ENCODE results near the gene POMT2. TPM values are rescaled to one million over a fixed set of nuclear protein-coding genes. Genes with fewer than 3 reads are reported as not detected.
A peak's percentile ranks its signal among the peaks of the same experiment; 100 is the strongest.

Gene POMT2
- polyA plus RNA-seq, 1 donor from 2014 or later: 2.3 TPM

DNA sequence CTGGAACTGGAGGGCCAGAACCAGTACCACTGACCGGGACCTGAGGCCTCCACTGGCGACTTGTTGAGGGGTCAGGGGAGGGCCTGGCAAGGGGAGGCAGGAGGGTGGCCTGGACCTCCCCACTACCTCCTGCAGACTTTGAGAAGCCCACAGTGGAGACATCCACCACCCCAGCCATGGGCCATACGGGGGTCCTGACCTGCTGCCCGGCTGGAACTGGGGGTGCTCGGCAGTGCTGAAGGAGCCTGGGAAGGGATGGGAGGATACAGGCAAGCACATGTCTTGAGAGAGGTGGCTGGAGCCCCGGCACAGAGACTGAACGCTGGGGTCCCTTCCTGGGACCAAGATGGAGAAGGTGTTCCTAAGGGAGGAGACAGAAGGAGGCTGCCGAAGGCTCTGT lies 64.0 kb downstream of the POMT2 start:
- peaks cover 8% of the 10 kb centered on the region for H3K27me3 Mint-ChIP-seq
- no peak overlapping the region for H3K27ac Mint-ChIP-seq
- peaks cover 0 to 2% (median 0%) of the 10 kb centered on the region in 3 donors for H3K4me1 Mint-ChIP-seq
- H3K36me3 Mint-ChIP-seq: peaks cover 5% of the 10 kb centered on the region
- no peak overlapping the region for H3K4me3 Mint-ChIP-seq
- H3K9me3 Mint-ChIP-seq: no peaks in the 10 kb centered on the region

GRCh38 chr14:77253333-77254190 lies 67.1 kb downstream of the POMT2 start:
- no peaks in the 10 kb centered on the region for H3K9me3 Mint-ChIP-seq
- peak overlapping the region in 1 of 3 donors; percentile 64 for H3K27ac Mint-ChIP-seq
- peaks cover 5% of the 10 kb centered on the region for H3K36me3 Mint-ChIP-seq
- peaks cover 1% of the 10 kb centered on the region for H3K27me3 Mint-ChIP-seq
- H3K4me3 Mint-ChIP-seq: no peak overlapping the region
- H3K4me1 Mint-ChIP-seq: no peaks in the 10 kb centered on the region

DNA sequence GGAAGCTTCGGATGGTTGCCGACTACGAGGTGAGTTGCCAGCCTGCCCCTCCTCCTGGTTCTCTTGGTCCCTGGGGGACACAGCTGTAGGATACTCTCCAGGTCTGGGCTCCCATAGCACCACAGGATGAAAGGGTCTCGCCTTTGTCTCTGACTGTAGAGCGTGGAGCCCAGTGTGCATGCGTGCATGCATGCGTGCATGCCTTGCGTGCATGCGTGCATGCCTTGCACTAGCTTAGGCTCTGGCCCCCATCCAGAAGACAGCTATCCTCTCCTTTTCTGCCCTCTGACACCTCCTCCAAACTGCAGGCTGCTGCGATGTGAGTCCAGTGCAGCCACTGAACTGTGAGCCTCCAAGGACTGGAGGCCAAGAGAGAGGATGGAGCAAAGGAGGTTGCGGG lies 68.8 kb downstream of the POMT2 start:
- peaks cover 1% of the 10 kb centered on the region for H3K27me3 Mint-ChIP-seq
- H3K27ac Mint-ChIP-seq: no peak overlapping the region
- peaks cover 2% of the 10 kb centered on the region for H3K36me3 Mint-ChIP-seq
- no peaks in the 10 kb centered on the region for H3K9me3 Mint-ChIP-seq
- H3K4me3 Mint-ChIP-seq: no peak overlapping the region
- H3K4me1 Mint-ChIP-seq: no peaks in the 10 kb centered on the region

DNA sequence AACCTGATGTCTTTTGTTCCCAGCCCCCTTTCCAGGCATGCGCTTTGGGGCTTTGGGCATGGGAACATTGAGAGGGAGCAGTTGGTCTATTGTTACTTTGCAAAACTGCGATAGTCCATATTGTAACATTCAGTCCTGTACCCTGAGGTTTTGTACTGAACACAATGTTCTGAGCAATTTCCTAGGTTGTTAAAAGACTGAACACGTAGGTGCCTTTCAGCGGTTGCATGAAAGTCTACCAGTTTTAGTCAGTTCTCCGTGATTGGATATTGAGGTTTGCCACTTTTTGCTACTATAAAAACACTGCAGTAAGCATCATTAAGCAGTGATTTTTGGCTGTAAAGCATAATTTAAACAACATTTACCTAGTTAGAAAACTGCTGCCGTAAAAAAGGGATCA lies 69.8 kb downstream of the POMT2 start:
- Mint-ChIP-seq H3K27ac (peak overlapping the region in 1 of 3 donors; percentile 67), H3K4me3 (no peak overlapping the region), H3K36me3 (peaks cover 2% of the 10 kb centered on the region), H3K27me3 (peaks cover 1% of the 10 kb centered on the region), H3K4me1 (no peaks in the 10 kb centered on the region), H3K9me3 (peaks cover 0 to 2% (median 0%) of the 10 kb centered on the region in 3 donors)

GRCh38 chr14:77249286-77249685 lies 71.4 kb downstream of the POMT2 start:
- H3K27me3 Mint-ChIP-seq: no peaks in the 10 kb centered on the region
- H3K36me3 Mint-ChIP-seq: peaks cover 2% of the 10 kb centered on the region
- peaks cover 0 to 4% (median 0%) of the 10 kb centered on the region in 3 donors for H3K9me3 Mint-ChIP-seq
- no peak overlapping the region for H3K27ac Mint-ChIP-seq
- H3K4me1 Mint-ChIP-seq: peaks cover 0 to 7% (median 4%) of the 10 kb centered on the region in 3 donors
- no peak overlapping the region for H3K4me3 Mint-ChIP-seq

DNA sequence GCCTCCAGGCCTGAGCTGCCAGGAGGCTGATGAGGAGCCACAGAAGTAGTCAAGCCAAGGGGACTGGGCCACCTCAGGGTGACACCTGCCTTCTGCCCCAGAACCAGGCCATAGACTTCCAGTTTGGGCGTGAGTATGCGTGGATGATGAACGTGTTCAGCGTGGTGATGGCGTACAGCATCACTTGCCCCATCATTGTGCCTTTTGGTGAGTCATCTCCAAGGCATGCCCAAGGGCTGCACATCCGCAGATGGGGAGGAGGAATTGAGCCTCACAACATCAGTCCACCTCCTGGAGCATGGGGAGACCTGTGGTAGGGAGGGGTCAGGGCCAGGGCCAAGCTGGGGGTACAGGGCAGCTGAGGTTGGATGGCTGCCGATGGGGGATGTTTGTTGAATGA lies 72.0 kb downstream of the POMT2 start:
- Mint-ChIP-seq H3K4me3 (no peak overlapping the region), H3K9me3 (peaks cover 0 to 4% (median 0%) of the 10 kb centered on the region in 3 donors), H3K36me3 (peaks cover under 1% of the 10 kb centered on the region), H3K4me1 (peaks cover 3 to 11% (median 10%) of the 10 kb centered on the region in 3 donors), H3K27me3 (no peaks in the 10 kb centered on the region), H3K27ac (no peak overlapping the region)

DNA sequence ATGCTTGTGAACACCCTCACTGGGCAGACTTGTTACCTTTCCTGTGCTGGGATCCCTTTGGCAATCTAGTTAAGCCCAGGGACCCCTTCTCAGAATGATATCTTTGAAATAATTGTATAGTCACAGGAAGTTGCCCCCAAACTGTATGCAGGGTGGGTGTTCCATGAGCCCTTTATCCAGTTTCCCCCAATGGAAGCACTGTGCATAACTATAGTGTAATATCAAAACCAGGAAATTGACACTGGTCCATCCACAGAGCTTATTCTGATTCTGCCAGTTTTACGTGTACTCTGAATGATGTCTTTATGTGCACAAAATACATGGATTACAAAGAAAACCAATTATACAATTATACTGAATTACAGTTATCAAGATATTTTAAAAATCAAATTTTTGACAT lies 73.9 kb downstream of the POMT2 start:
- H3K9me3 Mint-ChIP-seq: peaks cover 0 to 4% (median 0%) of the 10 kb centered on the region in 3 donors
- no peak overlapping the region for H3K27ac Mint-ChIP-seq
- no peak overlapping the region for H3K4me3 Mint-ChIP-seq
- H3K36me3 Mint-ChIP-seq: no peaks in the 10 kb centered on the region
- no peaks in the 10 kb centered on the region for H3K27me3 Mint-ChIP-seq
- H3K4me1 Mint-ChIP-seq: peaks cover 14 to 30% (median 28%) of the 10 kb centered on the region in 3 donors

DNA sequence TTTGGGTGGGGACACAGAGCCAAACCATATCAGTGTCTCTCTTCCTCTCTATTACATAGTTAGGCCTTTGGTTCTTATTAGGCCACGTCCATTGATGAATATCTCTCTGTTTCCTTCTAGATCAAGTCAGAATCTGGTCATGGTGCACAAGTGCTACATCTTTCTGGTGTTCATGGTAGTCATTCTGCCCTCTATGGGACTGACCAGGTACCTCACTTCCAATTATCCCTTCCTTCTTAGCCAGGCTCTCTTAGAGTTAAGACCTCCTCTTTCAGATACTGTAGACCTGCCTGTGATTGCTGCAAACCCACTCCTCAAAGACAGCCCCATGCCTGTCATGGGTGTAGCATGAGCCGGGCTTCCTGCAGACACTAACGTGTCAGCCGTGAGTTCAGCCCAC lies 74.9 kb downstream of the POMT2 start:
- Mint-ChIP-seq H3K27me3 (no peaks in the 10 kb centered on the region), H3K4me1 (peaks cover 14 to 31% (median 30%) of the 10 kb centered on the region in 3 donors), H3K4me3 (no peak overlapping the region), H3K27ac (no peak overlapping the region), H3K9me3 (peaks cover 0 to 4% (median 0%) of the 10 kb centered on the region in 3 donors), H3K36me3 (no peaks in the 10 kb centered on the region)

DNA sequence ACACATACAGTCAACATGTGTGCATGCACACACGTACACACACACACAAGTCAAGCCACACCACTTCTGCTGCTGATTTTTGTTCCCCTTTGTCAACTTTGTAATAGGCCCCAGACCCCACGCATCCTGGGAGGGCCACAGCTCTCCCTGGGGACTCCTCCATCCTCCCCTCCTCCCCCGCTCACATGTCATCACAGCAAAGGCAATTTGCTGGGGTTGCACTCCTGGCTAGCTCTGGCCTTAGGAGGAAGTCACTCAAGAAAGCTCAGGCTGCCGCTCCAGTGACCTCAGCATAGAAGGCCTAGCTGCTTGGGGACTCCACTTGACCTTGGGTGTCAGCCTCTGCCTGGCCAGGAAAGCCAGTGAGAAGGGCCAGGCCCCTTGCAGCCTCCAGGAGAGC lies 76.8 kb downstream of the POMT2 start:
- peak overlapping the region; percentile 1 to 69 (median 42) for H3K4me3 Mint-ChIP-seq
- no peaks in the 10 kb centered on the region for H3K27me3 Mint-ChIP-seq
- peaks cover 0 to 4% (median 0%) of the 10 kb centered on the region in 3 donors for H3K9me3 Mint-ChIP-seq
- peak overlapping the region; percentile 33 to 97 (median 87) for H3K27ac Mint-ChIP-seq
- no peaks in the 10 kb centered on the region for H3K36me3 Mint-ChIP-seq
- peaks cover 14 to 31% (median 30%) of the 10 kb centered on the region in 3 donors for H3K4me1 Mint-ChIP-seq

GRCh38 chr14:77242752-77243151 lies 77.9 kb downstream of the POMT2 start:
- H3K36me3 Mint-ChIP-seq: no peaks in the 10 kb centered on the region
- H3K9me3 Mint-ChIP-seq: peaks cover 0 to 4% (median 0%) of the 10 kb centered on the region in 3 donors
- H3K4me1 Mint-ChIP-seq: peaks cover 14 to 31% (median 30%) of the 10 kb centered on the region in 3 donors
- peak overlapping the region in 3 of 4 donors; percentile 6 to 65 (median 20) for H3K4me3 Mint-ChIP-seq
- H3K27me3 Mint-ChIP-seq: no peaks in the 10 kb centered on the region
- H3K27ac Mint-ChIP-seq: peak overlapping the region; percentile 1 to 97 (median 90)

- Mint-ChIP-seq H3K36me3 (no peaks in the 10 kb centered on the region), H3K27ac (peak overlapping the region in 1 of 3 donors; percentile 90), H3K9me3 (peaks cover 0 to 4% (median 0%) of the 10 kb centered on the region in 3 donors)
Measured at GRCh38 chr14:77241955-77242354, 78.7 kb downstream of the POMT2 start.

GRCh38 chr14:77240336-77240915 lies 80.3 kb downstream of the POMT2 start:
- H3K4me3 Mint-ChIP-seq: no peak overlapping the region
- H3K27me3 Mint-ChIP-seq: no peaks in the 10 kb centered on the region
- H3K36me3 Mint-ChIP-seq: no peaks in the 10 kb centered on the region
- H3K9me3 Mint-ChIP-seq: no peaks in the 10 kb centered on the region
- H3K27ac Mint-ChIP-seq: no peak overlapping the region
- H3K4me1 Mint-ChIP-seq: peaks cover 14 to 31% (median 30%) of the 10 kb centered on the region in 3 donors

More at GRCh38 chr14:77241955-77242354, 78.7 kb downstream of the POMT2 start:
- Mint-ChIP-seq H3K4me1 (peaks cover 14 to 31% (median 30%) of the 10 kb centered on the region in 3 donors), H3K27me3 (no peaks in the 10 kb centered on the region), H3K4me3 (peak overlapping the region in 2 of 4 donors; percentile 13 to 50)

DNA sequence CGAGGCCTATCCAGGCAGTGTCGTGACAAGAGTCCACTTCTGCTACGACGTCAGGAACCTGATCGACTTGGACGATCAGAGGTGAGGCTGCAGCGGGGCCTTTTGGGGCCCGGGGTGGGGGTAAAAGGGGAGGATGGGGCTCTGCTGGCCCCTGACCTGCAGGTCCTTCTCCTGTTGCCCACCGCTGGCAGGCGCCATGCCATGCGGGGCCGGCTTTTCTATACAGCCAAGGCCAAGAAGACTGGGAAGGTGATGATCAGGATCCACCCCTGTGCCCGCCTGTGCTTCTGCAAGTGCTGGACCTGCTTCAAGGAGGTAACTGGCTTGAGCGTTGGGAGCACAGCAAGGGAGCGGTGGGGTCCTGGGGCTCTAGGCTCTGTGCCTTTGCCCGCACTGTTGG lies 81.3 kb downstream of the POMT2 start:
- Mint-ChIP-seq H3K9me3 (no peaks in the 10 kb centered on the region), H3K27ac (no peak overlapping the region), H3K4me3 (no peak overlapping the region), H3K36me3 (no peaks in the 10 kb centered on the region), H3K27me3 (no peaks in the 10 kb centered on the region), H3K4me1 (peaks cover 14 to 28% (median 24%) of the 10 kb centered on the region in 3 donors)

DNA sequence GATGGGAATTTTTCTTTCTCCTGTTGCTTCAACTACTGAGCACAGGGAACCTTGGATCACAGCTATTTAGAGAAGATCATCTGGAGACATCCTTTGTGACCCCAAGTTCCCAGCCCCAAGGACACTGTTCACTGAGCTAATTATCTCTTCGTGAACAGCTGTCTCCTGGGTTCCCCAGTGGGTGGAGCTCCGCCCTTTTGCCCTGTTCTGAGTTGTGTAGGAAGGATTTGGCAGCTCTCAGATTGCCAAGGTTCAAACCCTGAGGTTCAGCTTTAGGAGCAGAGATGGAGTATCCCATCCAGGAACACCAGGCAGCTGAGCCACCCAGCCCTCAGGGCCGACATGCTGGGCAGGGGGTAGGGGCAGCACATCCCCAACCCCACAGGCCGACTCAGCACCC lies 81.7 kb downstream of the POMT2 start:
- no peaks in the 10 kb centered on the region for H3K36me3 Mint-ChIP-seq
- peaks cover 14 to 24% (median 22%) of the 10 kb centered on the region in 3 donors for H3K4me1 Mint-ChIP-seq
- no peaks in the 10 kb centered on the region for H3K27me3 Mint-ChIP-seq
- no peak overlapping the region for H3K4me3 Mint-ChIP-seq
- H3K27ac Mint-ChIP-seq: no peak overlapping the region
- H3K9me3 Mint-ChIP-seq: no peaks in the 10 kb centered on the region

- no peaks in the 10 kb centered on the region for H3K36me3 Mint-ChIP-seq
- peaks cover 9 to 18% (median 15%) of the 10 kb centered on the region in 3 donors for H3K4me1 Mint-ChIP-seq
- no peaks in the 10 kb centered on the region for H3K9me3 Mint-ChIP-seq
- no peak overlapping the region for H3K27ac Mint-ChIP-seq
- no peak overlapping the region for H3K4me3 Mint-ChIP-seq
- no peaks in the 10 kb centered on the region for H3K27me3 Mint-ChIP-seq
Measured at GRCh38 chr14:77238356-77238755, 82.3 kb downstream of the POMT2 start.

Data from IgD-negative memory B cell (primary cell).